Activated CD4-positive, alpha-beta memory T cell treated with anti-CD3 and anti-CD28 coated beads, Interleukin-2, amount 10 ng/mL, durations not matched to agents 7 days and 5 days (primary cell): ENCODE measurements around the gene ZBTB48. TPM values are rescaled to one million over a fixed set of nuclear protein-coding genes. Genes with fewer than 3 reads are reported as not detected.

Source experiments
- CTCF ChIA-PET: fragments of 350-600 bp; sonication (Branson Sonifier 250); formaldehyde crosslinking; loops from one replicate; lab custom pipeline; 2021; ENCODE audit warnings: antibody characterized with exemption, inconsistent platforms; lab: Charles Lee
- POLR2A ChIA-PET: fragments of 350-600 bp; sonication (Branson Sonifier 250); formaldehyde crosslinking; loops from one replicate; lab custom pipeline; 2021; ENCODE audit warnings: antibody characterized with exemption; lab: Charles Lee
- DNase-seq: peaks from one replicate; pipeline ENCODE4 v3.0.0-alpha.2; 2020
- H3K27ac Mint-ChIP-seq: one replicate; pipeline ENCODE4 v1.8.0; 2021; ENCODE audit warnings: mild to moderate bottlenecking, mixed read lengths
- H3K27me3 Mint-ChIP-seq: one replicate; pipeline ENCODE4 v1.8.0; 2021; ENCODE audit warnings: mixed read lengths
- H3K36me3 Mint-ChIP-seq: one replicate; pipeline ENCODE4 v1.8.0; 2021; ENCODE audit warnings: low read depth, mixed read lengths
- H3K4me1 Mint-ChIP-seq: one replicate; pipeline ENCODE4 v1.8.0; 2021; ENCODE audit warnings: mixed read lengths
- H3K4me3 Mint-ChIP-seq: one replicate; pipeline ENCODE4 v1.8.0; 2021; ENCODE audit warnings: mild to moderate bottlenecking, mixed read lengths
- H3K9me3 Mint-ChIP-seq: one replicate; pipeline ENCODE4 v1.8.0; 2021; ENCODE audit warnings: mixed read lengths
- total RNA-seq, 2 experiments: library from RNA; stranded (reverse); gene quantifications; one replicate each; pipeline ENCODE4 v1.2.3, GENCODE V29; 2021

ZBTB48 gene
- total RNA-seq, 2 experiments from 2014 or later = 33.2 to 42.3 TPM

- ChIA-PET CTCF (interaction anchor here (1.0 to 2.1 kb wide), 4 partner anchors 8 to 50 kb away, joined by 5 to 8 read pairs (median 6); partner anchors contain the start of genes NOL9 and TAS1R1), POLR2A (interaction anchor here (0.8 to 7.8 kb wide), 14 partner anchors 8 to 211 kb away, joined by 3 to 94 read pairs (median 14); partner anchors contain the start of genes ACOT7, CAMTA1, NOL9 and PHF13)
- no peaks in the 10 kb centered on the region for H3K9me3 Mint-ChIP-seq
- peaks cover 25% of the 10 kb centered on the region for H3K4me1 Mint-ChIP-seq
- DNase-seq = peak; percentile 41
- peak overlapping the region; percentile 81 for H3K4me3 Mint-ChIP-seq
- H3K27me3 Mint-ChIP-seq = no peaks in the 10 kb centered on the region
- H3K36me3 Mint-ChIP-seq = peaks cover 18% of the 10 kb centered on the region
- H3K27ac Mint-ChIP-seq = peak overlapping the region; percentile 98
Observed at GRCh38 chr1:6603915-6604558, 24.2 kb downstream of the ZBTB48 start.

- no peaks in the 10 kb centered on the region for H3K9me3 Mint-ChIP-seq
- DNase-seq = no peak
- peak overlapping the region; percentile 84 for H3K4me3 Mint-ChIP-seq
- no peaks in the 10 kb centered on the region for H3K27me3 Mint-ChIP-seq
- H3K4me1 Mint-ChIP-seq = peaks cover 27% of the 10 kb centered on the region
- H3K36me3 Mint-ChIP-seq = peaks cover 10% of the 10 kb centered on the region
- ChIA-PET POLR2A (interaction anchor here (1.1 to 4.3 kb wide), 3 partner anchors 10 to 13 kb away, joined by 3 to 58 read pairs (median 7); partner anchors contain the start of genes KLHL21 and THAP3), CTCF (interaction anchor here (1.4 to 2.1 kb wide), 3 partner anchors 9 to 11 kb away, joined by 6 to 8 read pairs (median 7); partner anchors contain the start of genes KLHL21 and THAP3)
- H3K27ac Mint-ChIP-seq = peak overlapping the region; percentile 74
Observed at GRCh38 chr1:6612641-6613360, 33.0 kb downstream of the ZBTB48 start.

- H3K36me3 Mint-ChIP-seq = peaks cover 12% of the 10 kb centered on the region
- peak within 1 kb of the TSS; percentile 84 for H3K4me3 Mint-ChIP-seq
- H3K27me3 Mint-ChIP-seq = no peaks in the 10 kb centered on the region
- H3K4me1 Mint-ChIP-seq = peaks cover 27% of the 10 kb centered on the region
- H3K9me3 Mint-ChIP-seq = no peaks in the 10 kb centered on the region
- ChIA-PET CTCF (interaction anchor here (0.8 kb wide), 1 partner anchor 13 kb away, joined by 3 read pairs; no protein-coding TSS in a partner anchor), POLR2A (interaction anchor here (0.8 to 4.3 kb wide), 5 partner anchors 10 to 59 kb away, joined by 3 to 58 read pairs (median 3); partner anchors contain the start of genes KLHL21, NOL9, TAS1R1 and THAP3)
- peak within 1 kb of the TSS; percentile 74 for H3K27ac Mint-ChIP-seq
- DNase-seq = peak; percentile 100
Observed at GRCh38 chr1:6613361-6614018, 33.7 kb downstream of the ZBTB48 start, which contains the start of gene PHF13. PHF13 (plus strand) TSS chr1:6613731; CDS start chr1:6614067, 336 bp downstream.

GRCh38 chr1:6614019-6614928 lies 34.5 kb downstream of the ZBTB48 start:
- peak overlapping the region; percentile 10 for H3K27ac Mint-ChIP-seq

GRCh38 chr1:6614929-6615785 lies 35.4 kb downstream of the ZBTB48 start:
- H3K36me3 Mint-ChIP-seq = peaks cover 26% of the 10 kb centered on the region
- peaks cover 27% of the 10 kb centered on the region for H3K4me1 Mint-ChIP-seq
- H3K27me3 Mint-ChIP-seq = no peaks in the 10 kb centered on the region
- no peak overlapping the region for H3K27ac Mint-ChIP-seq
- ChIA-PET POLR2A (interaction anchor here (3.8 kb wide), 1 partner anchor 13 kb away, joined by 35 read pairs; the partner anchor contains the start of gene KLHL21), CTCF (interaction anchor here (0.7 to 1.9 kb wide), 3 partner anchors 12 to 1553 kb away, joined by 3 to 5 read pairs (median 4); partner anchors contain the start of gene KLHL21)
- H3K9me3 Mint-ChIP-seq = no peaks in the 10 kb centered on the region
- peak overlapping the region; percentile 73 for H3K4me3 Mint-ChIP-seq
- DNase-seq = no peak

More at GRCh38 chr1:6614019-6614928, 34.5 kb downstream of the ZBTB48 start:
- Mint-ChIP-seq H3K4me3 (peak overlapping the region; percentile 83), H3K36me3 (peaks cover 18% of the 10 kb centered on the region), H3K4me1 (peaks cover 27% of the 10 kb centered on the region), H3K27me3 (no peaks in the 10 kb centered on the region), H3K9me3 (no peaks in the 10 kb centered on the region)
- ChIA-PET CTCF (interaction anchor here (0.8 kb wide), 1 partner anchor 14 kb away, joined by 3 read pairs; no protein-coding TSS in a partner anchor), POLR2A (interaction anchor here (0.8 to 4.3 kb wide), 5 partner anchors 10 to 60 kb away, joined by 3 to 58 read pairs (median 3); partner anchors contain the start of genes KLHL21, NOL9, TAS1R1 and THAP3)
- DNase-seq = peak; percentile 58

- Mint-ChIP-seq H3K36me3 (peaks cover 52% of the 10 kb centered on the region), H3K9me3 (no peaks in the 10 kb centered on the region), H3K27me3 (no peaks in the 10 kb centered on the region), H3K27ac (no peak overlapping the region), H3K4me3 (no peak overlapping the region), H3K4me1 (peaks cover 14% of the 10 kb centered on the region)
- ChIA-PET POLR2A (interaction anchor here (1.4 kb wide), 1 partner anchor 8 kb away, joined by 3 read pairs; no protein-coding TSS in a partner anchor), CTCF (no interaction called here)
- no peak for DNase-seq
Observed at GRCh38 chr1:6619045-6619444, 39.3 kb downstream of the ZBTB48 start.

GRCh38 chr1:6621429-6622391 lies 41.9 kb downstream of the ZBTB48 start:
- Mint-ChIP-seq H3K36me3 (peaks cover 55% of the 10 kb centered on the region), H3K4me1 (peaks cover 20% of the 10 kb centered on the region), H3K9me3 (no peaks in the 10 kb centered on the region), H3K4me3 (no peak overlapping the region), H3K27ac (no peak overlapping the region), H3K27me3 (no peaks in the 10 kb centered on the region)
- ChIA-PET CTCF (interaction anchor here (1.4 kb wide), 1 partner anchor 35 kb away, joined by 5 read pairs; no protein-coding TSS in a partner anchor), POLR2A (interaction anchor here (0.9 to 3.5 kb wide), 2 partner anchors 19 to 67 kb away, joined by 4 to 23 read pairs; partner anchors contain the start of genes KLHL21, NOL9 and TAS1R1)
- no peak for DNase-seq

GRCh38 chr1:6622396-6623152 lies 42.8 kb downstream of the ZBTB48 start:
- POLR2A ChIA-PET = interaction anchor here (0.9 to 3.5 kb wide), 4 partner anchors 10 to 68 kb away, joined by 3 to 23 read pairs (median 7); partner anchors contain the start of genes KLHL21, NOL9 and TAS1R1
- H3K9me3 Mint-ChIP-seq = no peaks in the 10 kb centered on the region
- H3K27me3 Mint-ChIP-seq = no peaks in the 10 kb centered on the region
- CTCF ChIA-PET = interaction anchor here (1.4 kb wide), 2 partner anchors 18 to 34 kb away, joined by 5 read pairs; no protein-coding TSS in a partner anchor
- H3K4me3 Mint-ChIP-seq = no peak overlapping the region
- no peak overlapping the region for H3K27ac Mint-ChIP-seq
- H3K36me3 Mint-ChIP-seq = peaks cover 59% of the 10 kb centered on the region
- H3K4me1 Mint-ChIP-seq = peaks cover 25% of the 10 kb centered on the region
- DNase-seq = no peak

GRCh38 chr1:6623269-6623965 lies 43.6 kb downstream of the ZBTB48 start:
- peaks cover 31% of the 10 kb centered on the region for H3K4me1 Mint-ChIP-seq
- peaks cover 64% of the 10 kb centered on the region for H3K36me3 Mint-ChIP-seq
- DNase-seq = no peak
- no peak overlapping the region for H3K27ac Mint-ChIP-seq
- no peaks in the 10 kb centered on the region for H3K27me3 Mint-ChIP-seq
- H3K9me3 Mint-ChIP-seq = no peaks in the 10 kb centered on the region
- ChIA-PET POLR2A (interaction anchor here (1.1 to 3.5 kb wide), 4 partner anchors 9 to 24 kb away, joined by 3 to 23 read pairs (median 6); partner anchors contain the start of genes KLHL21 and PHF13), CTCF (interaction anchor here (1.0 to 1.5 kb wide), 8 partner anchors 11 to 102 kb away, joined by 3 to 6 read pairs (median 4); partner anchors contain the start of genes DNAJC11 and KLHL21)
- H3K4me3 Mint-ChIP-seq = no peak overlapping the region
